ENCODE measurements around the gene ARHGEF12. TPM values are rescaled to one million over a fixed set of nuclear protein-coding genes. Genes with fewer than 3 reads are reported as not detected.

ARHGEF12 gene, protein sequence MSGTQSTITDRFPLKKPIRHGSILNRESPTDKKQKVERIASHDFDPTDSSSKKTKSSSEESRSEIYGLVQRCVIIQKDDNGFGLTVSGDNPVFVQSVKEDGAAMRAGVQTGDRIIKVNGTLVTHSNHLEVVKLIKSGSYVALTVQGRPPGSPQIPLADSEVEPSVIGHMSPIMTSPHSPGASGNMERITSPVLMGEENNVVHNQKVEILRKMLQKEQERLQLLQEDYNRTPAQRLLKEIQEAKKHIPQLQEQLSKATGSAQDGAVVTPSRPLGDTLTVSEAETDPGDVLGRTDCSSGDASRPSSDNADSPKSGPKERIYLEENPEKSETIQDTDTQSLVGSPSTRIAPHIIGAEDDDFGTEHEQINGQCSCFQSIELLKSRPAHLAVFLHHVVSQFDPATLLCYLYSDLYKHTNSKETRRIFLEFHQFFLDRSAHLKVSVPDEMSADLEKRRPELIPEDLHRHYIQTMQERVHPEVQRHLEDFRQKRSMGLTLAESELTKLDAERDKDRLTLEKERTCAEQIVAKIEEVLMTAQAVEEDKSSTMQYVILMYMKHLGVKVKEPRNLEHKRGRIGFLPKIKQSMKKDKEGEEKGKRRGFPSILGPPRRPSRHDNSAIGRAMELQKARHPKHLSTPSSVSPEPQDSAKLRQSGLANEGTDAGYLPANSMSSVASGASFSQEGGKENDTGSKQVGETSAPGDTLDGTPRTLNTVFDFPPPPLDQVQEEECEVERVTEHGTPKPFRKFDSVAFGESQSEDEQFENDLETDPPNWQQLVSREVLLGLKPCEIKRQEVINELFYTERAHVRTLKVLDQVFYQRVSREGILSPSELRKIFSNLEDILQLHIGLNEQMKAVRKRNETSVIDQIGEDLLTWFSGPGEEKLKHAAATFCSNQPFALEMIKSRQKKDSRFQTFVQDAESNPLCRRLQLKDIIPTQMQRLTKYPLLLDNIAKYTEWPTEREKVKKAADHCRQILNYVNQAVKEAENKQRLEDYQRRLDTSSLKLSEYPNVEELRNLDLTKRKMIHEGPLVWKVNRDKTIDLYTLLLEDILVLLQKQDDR (N-terminal part only)
- 10 to 100 TPM; 15.3 to 17.9 TPM for polyA plus RNA-seq

DNA sequence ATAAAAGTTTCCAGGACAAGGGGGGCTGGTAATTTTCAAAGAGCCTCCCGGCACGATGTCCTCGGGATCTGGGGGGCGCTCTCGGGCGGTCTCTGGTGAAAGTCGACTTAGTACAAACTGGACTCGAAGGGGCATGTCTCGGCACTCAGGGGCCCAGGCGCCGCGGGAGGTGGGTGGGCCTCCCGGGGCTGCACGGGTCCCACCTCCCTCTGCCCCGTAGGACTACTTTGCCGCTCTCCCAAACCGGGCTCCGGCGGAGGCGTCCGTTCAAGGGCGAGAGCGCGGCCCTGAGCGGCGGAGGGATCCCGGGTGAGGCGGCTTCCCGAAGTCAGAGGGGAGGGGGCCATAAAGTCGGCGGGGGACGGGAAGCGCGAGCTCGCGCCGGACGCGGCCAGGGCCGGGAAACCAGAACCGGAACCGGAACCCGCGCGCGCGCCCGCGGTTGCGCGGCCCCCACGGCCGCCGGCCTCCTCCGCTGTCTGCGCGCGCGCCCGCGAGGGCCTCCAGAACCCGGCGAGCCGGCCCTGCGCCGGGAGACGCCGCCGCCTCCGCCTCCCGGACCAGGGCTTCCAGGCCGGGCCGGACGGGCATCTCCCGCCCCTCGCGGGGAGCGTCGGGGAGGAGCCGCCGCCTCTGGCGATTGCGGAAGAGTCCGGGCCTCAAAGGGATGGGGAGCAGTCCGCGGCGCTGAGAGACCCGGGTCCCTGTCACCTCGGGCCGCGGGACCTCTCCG is at the start of gene ARHGEF12:
Gene ARHGEF12 (plus strand): TSS at position 506 of the 733 bp plus-strand sequence. CDS start 831 bp downstream, outside the sequence.
- peak within 1 kb of the TSS; percentile 90 to 99 for H3K4me3 ChIP-seq (ENCODE audit: low read depth in 1 of 2, low read length in 2 of 2)
- WGBS, 2 donors, result 0% methylated on average over 90 to 92 of the region's 92 CpGs
- H3K36me3 ChIP-seq (ENCODE audit: control insufficient read depth in 2 of 2, insufficient read depth in 2 of 2, low read length in 1 of 2), result no peaks in the 10 kb centered on the region
- H3K27ac ChIP-seq (ENCODE audit: low read depth in 2 of 2, low read length in 1 of 2), result peak within 1 kb of the TSS; percentile 95
- peaks cover 0 to 6% of the 10 kb centered on the region in 2 donors for H3K4me1 ChIP-seq (ENCODE audit: control insufficient read depth in 2 of 2, insufficient read depth in 2 of 2, low read length in 1 of 2)
- no peaks in the 10 kb centered on the region for H3K9me3 ChIP-seq (ENCODE audit: control insufficient read depth in 2 of 2, insufficient read depth in 1 of 2, low read depth in 1 of 2, low read length in 1 of 2)
- no peaks in the 10 kb centered on the region for H3K27me3 ChIP-seq (ENCODE audit: control insufficient read depth in 1 of 2, insufficient read depth in 2 of 2, low read length in 2 of 2)

GRCh38 chr11:120288021-120288420 is 48.2 kb upstream of the ARHGEF12 start:
- H3K27ac ChIP-seq (ENCODE audit: low read depth in 2 of 2, low read length in 1 of 2), result no peak overlapping the region
- H3K9me3 ChIP-seq (ENCODE audit: control insufficient read depth in 2 of 2, insufficient read depth in 1 of 2, low read depth in 1 of 2, low read length in 1 of 2), result no peaks in the 10 kb centered on the region
- no peaks in the 10 kb centered on the region for H3K36me3 ChIP-seq (ENCODE audit: control insufficient read depth in 2 of 2, insufficient read depth in 2 of 2, low read length in 1 of 2)
- 59 to 89% methylated on average over 2 of the region's 2 CpGs for WGBS, 2 donors
- peaks cover 0 to 2% of the 10 kb centered on the region in 2 donors for H3K4me1 ChIP-seq (ENCODE audit: control insufficient read depth in 2 of 2, insufficient read depth in 2 of 2, low read length in 1 of 2)
- no peak overlapping the region for H3K4me3 ChIP-seq (ENCODE audit: low read depth in 1 of 2, low read length in 2 of 2)
- no peaks in the 10 kb centered on the region for H3K27me3 ChIP-seq (ENCODE audit: control insufficient read depth in 1 of 2, insufficient read depth in 2 of 2, low read length in 2 of 2)

- 81 to 86% methylated on average over 9 of the region's 9 CpGs for WGBS, 2 donors
- Histone ChIP-seq H3K36me3 (ENCODE audit: control insufficient read depth in 2 of 2, insufficient read depth in 2 of 2, low read length in 1 of 2) (no peaks in the 10 kb centered on the region), H3K27ac (ENCODE audit: low read depth in 2 of 2, low read length in 1 of 2) (no peak overlapping the region), H3K4me1 (ENCODE audit: control insufficient read depth in 2 of 2, insufficient read depth in 2 of 2, low read length in 1 of 2) (no peaks in the 10 kb centered on the region), H3K4me3 (ENCODE audit: low read depth in 1 of 2, low read length in 2 of 2) (no peak overlapping the region), H3K9me3 (ENCODE audit: control insufficient read depth in 2 of 2, insufficient read depth in 1 of 2, low read depth in 1 of 2, low read length in 1 of 2) (no peaks in the 10 kb centered on the region), H3K27me3 (ENCODE audit: control insufficient read depth in 1 of 2, insufficient read depth in 2 of 2, low read length in 2 of 2) (no peaks in the 10 kb centered on the region)
Observed at GRCh38 chr11:120289426-120289825, 46.8 kb upstream of the ARHGEF12 start.

DNA sequence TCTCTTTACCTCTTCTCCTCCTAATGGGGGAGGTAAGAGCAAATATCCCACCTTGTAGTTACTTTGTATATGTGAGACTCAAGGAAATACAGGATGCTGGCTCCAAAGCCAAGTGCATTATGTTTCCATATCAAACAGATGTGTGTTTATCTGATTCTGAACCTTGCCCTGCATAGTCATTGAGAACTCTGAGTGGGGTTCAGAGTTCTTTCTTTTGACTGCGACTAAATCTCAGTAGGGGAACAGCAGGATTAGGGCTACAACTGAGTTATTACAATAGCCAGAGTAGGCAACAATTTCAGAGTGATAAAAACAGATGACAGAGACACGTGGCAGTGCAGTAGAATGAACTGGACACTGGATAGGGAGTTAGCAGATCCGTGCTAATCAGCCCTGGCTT is 45.3 kb upstream of the ARHGEF12 start:
- Histone ChIP-seq H3K36me3 (ENCODE audit: control insufficient read depth in 2 of 2, insufficient read depth in 2 of 2, low read length in 1 of 2) (no peaks in the 10 kb centered on the region), H3K4me3 (ENCODE audit: low read depth in 1 of 2, low read length in 2 of 2) (no peak overlapping the region), H3K27ac (ENCODE audit: low read depth in 2 of 2, low read length in 1 of 2) (no peak overlapping the region), H3K9me3 (ENCODE audit: control insufficient read depth in 2 of 2, insufficient read depth in 1 of 2, low read depth in 1 of 2, low read length in 1 of 2) (no peaks in the 10 kb centered on the region), H3K4me1 (ENCODE audit: control insufficient read depth in 2 of 2, insufficient read depth in 2 of 2, low read length in 1 of 2) (no peaks in the 10 kb centered on the region), H3K27me3 (ENCODE audit: control insufficient read depth in 1 of 2, insufficient read depth in 2 of 2, low read length in 2 of 2) (no peaks in the 10 kb centered on the region)
- WGBS, 2 donors, result 56 to 57% methylated on average over 3 of the region's 3 CpGs

DNA sequence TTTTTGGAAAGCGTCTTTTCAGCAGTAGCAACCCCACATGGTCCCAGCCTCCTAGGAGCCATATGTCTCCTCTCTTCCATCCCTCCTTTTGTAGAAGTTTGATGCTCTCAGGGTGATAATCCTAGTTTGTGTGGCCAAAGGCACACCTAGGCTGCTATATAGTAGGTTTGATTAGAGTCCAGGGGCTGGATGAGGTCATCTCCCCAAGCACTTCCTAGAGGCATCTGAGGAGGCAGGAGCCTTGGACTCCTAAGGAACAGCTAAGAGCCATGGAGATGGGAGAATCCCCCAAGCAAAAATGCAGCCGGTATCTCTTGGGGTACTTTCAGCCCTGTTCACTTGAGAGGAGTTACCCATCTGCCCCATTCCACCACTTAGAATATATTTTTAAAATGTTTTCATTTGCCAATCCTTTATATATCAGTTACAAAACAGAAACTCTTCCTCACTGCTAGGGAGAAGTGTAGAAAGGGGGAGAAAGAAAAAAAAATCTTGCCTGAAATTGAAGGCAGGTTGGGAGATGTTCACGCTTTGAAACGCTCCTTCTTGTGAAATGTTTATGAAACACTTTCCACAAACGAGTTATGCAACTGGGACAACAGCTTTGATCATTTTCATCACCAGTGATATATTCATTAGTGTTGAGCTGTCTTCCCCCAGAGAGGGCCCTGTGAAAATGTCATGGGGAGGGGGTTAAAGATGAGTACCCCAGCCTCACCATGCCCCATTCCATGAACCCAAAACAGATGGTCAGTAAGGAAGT is 43.0 kb upstream of the ARHGEF12 start:
- H3K27ac ChIP-seq (ENCODE audit: low read depth in 2 of 2, low read length in 1 of 2), result no peak overlapping the region
- 52 to 59% methylated on average over 5 of the region's 5 CpGs for WGBS, 2 donors
- no peaks in the 10 kb centered on the region for H3K27me3 ChIP-seq (ENCODE audit: control insufficient read depth in 1 of 2, insufficient read depth in 2 of 2, low read length in 2 of 2)

GRCh38 chr11:120294096-120294495 is 42.1 kb upstream of the ARHGEF12 start:
- WGBS, 2 donors, result 76 to 84% methylated on average over 5 of the region's 5 CpGs
- H3K9me3 ChIP-seq (ENCODE audit: control insufficient read depth in 2 of 2, insufficient read depth in 1 of 2, low read depth in 1 of 2, low read length in 1 of 2), result no peaks in the 10 kb centered on the region
- H3K36me3 ChIP-seq (ENCODE audit: control insufficient read depth in 2 of 2, insufficient read depth in 2 of 2, low read length in 1 of 2), result no peaks in the 10 kb centered on the region
- H3K4me3 ChIP-seq (ENCODE audit: low read depth in 1 of 2, low read length in 2 of 2), result no peak overlapping the region
- no peaks in the 10 kb centered on the region for H3K4me1 ChIP-seq (ENCODE audit: control insufficient read depth in 2 of 2, insufficient read depth in 2 of 2, low read length in 1 of 2)
- no peak overlapping the region for H3K27ac ChIP-seq (ENCODE audit: low read depth in 2 of 2, low read length in 1 of 2)
- no peaks in the 10 kb centered on the region for H3K27me3 ChIP-seq (ENCODE audit: control insufficient read depth in 1 of 2, insufficient read depth in 2 of 2, low read length in 2 of 2)

More for the DNA sequence above, 43.0 kb upstream of the ARHGEF12 start:
- H3K4me3 ChIP-seq (ENCODE audit: low read depth in 1 of 2, low read length in 2 of 2), result no peak overlapping the region
- H3K4me1 ChIP-seq (ENCODE audit: control insufficient read depth in 2 of 2, insufficient read depth in 2 of 2, low read length in 1 of 2), result no peaks in the 10 kb centered on the region
- H3K9me3 ChIP-seq (ENCODE audit: control insufficient read depth in 2 of 2, insufficient read depth in 1 of 2, low read depth in 1 of 2, low read length in 1 of 2), result no peaks in the 10 kb centered on the region
- H3K36me3 ChIP-seq (ENCODE audit: control insufficient read depth in 2 of 2, insufficient read depth in 2 of 2, low read length in 1 of 2), result no peaks in the 10 kb centered on the region

- H3K27me3 ChIP-seq (ENCODE audit: control insufficient read depth in 1 of 2, insufficient read depth in 2 of 2, low read length in 2 of 2), result no peaks in the 10 kb centered on the region
Observed at GRCh38 chr11:120295099-120295498, 41.1 kb upstream of the ARHGEF12 start.

GRCh38 chr11:120296554-120296953 is 39.7 kb upstream of the ARHGEF12 start:
- Histone ChIP-seq H3K4me3 (ENCODE audit: low read depth in 1 of 2, low read length in 2 of 2) (no peak overlapping the region), H3K27me3 (ENCODE audit: control insufficient read depth in 1 of 2, insufficient read depth in 2 of 2, low read length in 2 of 2) (no peaks in the 10 kb centered on the region), H3K4me1 (ENCODE audit: control insufficient read depth in 2 of 2, insufficient read depth in 2 of 2, low read length in 1 of 2) (peaks cover 0 to 5% of the 10 kb centered on the region in 2 donors), H3K36me3 (ENCODE audit: control insufficient read depth in 2 of 2, insufficient read depth in 2 of 2, low read length in 1 of 2) (no peaks in the 10 kb centered on the region), H3K9me3 (ENCODE audit: control insufficient read depth in 2 of 2, insufficient read depth in 1 of 2, low read depth in 1 of 2, low read length in 1 of 2) (no peaks in the 10 kb centered on the region), H3K27ac (ENCODE audit: low read depth in 2 of 2, low read length in 1 of 2) (no peak overlapping the region)
- WGBS, 2 donors, result 96 to 97% methylated on average over 5 of the region's 5 CpGs

More at GRCh38 chr11:120295099-120295498, 41.1 kb upstream of the ARHGEF12 start:
- no peaks in the 10 kb centered on the region for H3K36me3 ChIP-seq (ENCODE audit: control insufficient read depth in 2 of 2, insufficient read depth in 2 of 2, low read length in 1 of 2)
- WGBS, 2 donors, result 38 to 47% methylated on average over 4 of the region's 4 CpGs
- no peaks in the 10 kb centered on the region for H3K9me3 ChIP-seq (ENCODE audit: control insufficient read depth in 2 of 2, insufficient read depth in 1 of 2, low read depth in 1 of 2, low read length in 1 of 2)
- H3K4me1 ChIP-seq (ENCODE audit: control insufficient read depth in 2 of 2, insufficient read depth in 2 of 2, low read length in 1 of 2), result peaks cover 0 to 3% of the 10 kb centered on the region in 2 donors
- H3K4me3 ChIP-seq (ENCODE audit: low read depth in 1 of 2, low read length in 2 of 2), result no peak overlapping the region
- H3K27ac ChIP-seq (ENCODE audit: low read depth in 2 of 2, low read length in 1 of 2), result no peak overlapping the region

Measured in esophagus (tissue), 2 donors.